CD4-positive, alpha-beta memory T cell (primary cell): ENCODE data around the gene SRD5A1. TPM values are rescaled to one million over a fixed set of nuclear protein-coding genes. Genes with fewer than 3 reads are reported as not detected.

Experiments
- CTCF ChIA-PET: fragments of 350-600 bp; sonication (Branson Sonifier 250); formaldehyde crosslinking; loops from one replicate; lab custom pipeline; 2021; ENCODE audit warnings: inconsistent platforms; ENCODE audit not compliant: partially characterized antibody; lab: Charles Lee
- POLR2A ChIA-PET: fragments of 350-600 bp; sonication (Branson Sonifier 250); formaldehyde crosslinking; loops from one replicate; lab custom pipeline; 2021; ENCODE audit not compliant: partially characterized antibody; lab: Charles Lee
- DNase-seq, 5 donors: peaks; one replicate each; pipeline versions ENCODE4 v3.0.0 to v3.0.0-alpha.2; 2020 to 2022; ENCODE audit warnings: mixed read lengths in 1 of 5
- H3K27ac ChIP-seq: one replicate; pipeline ENCODE4 v1.7.0; 2013; ENCODE audit warnings: low read depth, low read length
- H3K27me3 ChIP-seq: 2 replicates; pipeline ENCODE4 v1.7.0; 2013; ENCODE audit warnings: mild to moderate bottlenecking, low read length, moderate library complexity; ENCODE audit not compliant: insufficient read depth
- H3K36me3 ChIP-seq: 2 replicates; pipeline ENCODE4 v1.7.0; 2013; ENCODE audit warnings: mild to moderate bottlenecking, low read length, moderate library complexity; ENCODE audit not compliant: insufficient read depth
- H3K4me1 ChIP-seq: 2 replicates; pipeline ENCODE4 v1.7.0; 2013; ENCODE audit warnings: mild to moderate bottlenecking, low read length, moderate library complexity; ENCODE audit not compliant: insufficient read depth
- H3K4me3 ChIP-seq, 2 donors: one replicate each; pipeline ENCODE4 v1.7.0; 2013; ENCODE audit warnings: low read length in 2 of 2, mild to moderate bottlenecking in 1 of 2
- H3K9me3 ChIP-seq, 2 donors: one replicate each; pipeline ENCODE4 v1.7.0; 2013; ENCODE audit warnings: low read length in 2 of 2, control low read depth in 1 of 2; ENCODE audit not compliant: control insufficient read depth in 1 of 2
- H3K27ac Mint-ChIP-seq, 7 donors: one replicate each; pipeline ENCODE4 v1.8.0; 2020 to 2021; ENCODE audit warnings: mixed read lengths in 7 of 7, mild to moderate bottlenecking in 6 of 7, inconsistent platforms in 3 of 7, moderate library complexity in 3 of 7
- H3K27me3 Mint-ChIP-seq, 2 donors: one replicate each; pipeline ENCODE4 v1.8.0; 2020 to 2021; ENCODE audit warnings: mixed read lengths in 2 of 2
- H3K36me3 Mint-ChIP-seq, 2 donors: one replicate each; pipeline ENCODE4 v1.8.0; 2020 to 2021; ENCODE audit warnings: mixed read lengths in 2 of 2, inconsistent platforms in 1 of 2, mild to moderate bottlenecking in 1 of 2
- H3K4me1 Mint-ChIP-seq, 4 donors: one replicate each; pipeline ENCODE4 v1.8.0; 2020 to 2021; ENCODE audit warnings: mixed read lengths in 4 of 4, mild to moderate bottlenecking in 1 of 4
- H3K4me3 Mint-ChIP-seq, 8 donors: one replicate each; pipeline ENCODE4 v1.8.0; 2020 to 2021; ENCODE audit warnings: mixed read lengths in 8 of 8, mild to moderate bottlenecking in 7 of 8, moderate library complexity in 6 of 8, inconsistent platforms in 3 of 8
- H3K9me3 Mint-ChIP-seq, 8 donors: one replicate each; pipeline ENCODE4 v1.8.0; 2020 to 2021; ENCODE audit warnings: mixed read lengths in 8 of 8, mild to moderate bottlenecking in 5 of 8, inconsistent platforms in 3 of 8, moderate library complexity in 1 of 8
- intact Hi-C: fragments of 100-400 bp; cut with micrococcal nuclease; formaldehyde crosslinking; loops from one replicate; pipeline ENCODE4 v1.15.1; 2023
- polyA plus RNA-seq, 2 donors: library from polyadenylated mRNA; unstranded; fragments of 300-500 nt; fragmentation: Illumina TruSeq; gene quantifications; one replicate each; pipeline ENCODE4 v1.2.3, GENCODE V29; 2021
- total RNA-seq, 2 experiments: library from RNA; stranded (reverse); gene quantifications; one replicate each; pipeline ENCODE4 v1.2.3, GENCODE V29; 2021

SRD5A1 gene
- total RNA-seq (1 to 10 TPM; 7.8 to 9.2 TPM), polyA plus RNA-seq (10 to 100 TPM in 1 of 2 donors, 1 to 10 TPM in 1; 5.4 to 11.2 TPM)

GRCh38 chr5:6632888-6633468 lies at the start of gene SRD5A1, which contains the start of gene NSUN2:
TSS of gene SRD5A1 (plus strand) at chr5:6633440. CDS start at chr5:6633577, 137 bp downstream.
TSS of gene NSUN2 (minus strand) at chr5:6633044. CDS start at chr5:6632979, 65 bp downstream.
- peak within 1 kb of the TSS; percentile 92 to 99 (median 99) for H3K27ac Mint-ChIP-seq
- POLR2A ChIA-PET = interaction anchor here (0.7 to 3.7 kb wide), 19 partner anchors 9 to 1236 kb away, joined by 3 to 29 read pairs (median 4); partner anchors contain the start of genes CFAP90, FASTKD3, ICE1 and MED10
- Histone ChIP-seq H3K27me3 (no peaks in the 10 kb centered on the region), H3K9me3 (no peaks in the 10 kb centered on the region), H3K4me3 (peak within 1 kb of the TSS; percentile 66 to 94), H3K27ac (peak within 1 kb of the TSS; percentile 87), H3K36me3 (peaks cover 30% of the 10 kb centered on the region), H3K4me1 (peaks cover 36% of the 10 kb centered on the region)
- CTCF ChIA-PET = interaction anchor here (0.7 to 6.3 kb wide), 13 partner anchors 10 to 1211 kb away, joined by 3 to 35 read pairs (median 3); partner anchors contain the start of genes MED10 and TENT4A
- DNase-seq = peak; percentile 92 to 98 (median 95)
- no peaks in the 10 kb centered on the region for H3K9me3 Mint-ChIP-seq
- peaks cover 30 to 60% (median 39%) of the 10 kb centered on the region in 4 donors for H3K4me1 Mint-ChIP-seq
- H3K27me3 Mint-ChIP-seq = no peaks in the 10 kb centered on the region
- intact Hi-C loops = loop anchor here (1.0 kb wide), 6 partner anchors 80 to 1236 kb away; partner anchors contain the start of genes FASTKD3, ICE1, MED10 and MTRR
- H3K4me3 Mint-ChIP-seq = peak within 1 kb of the TSS; percentile 84 to 99 (median 93)
- H3K36me3 Mint-ChIP-seq = peaks cover 27 to 41% of the 10 kb centered on the region in 2 donors

DNA sequence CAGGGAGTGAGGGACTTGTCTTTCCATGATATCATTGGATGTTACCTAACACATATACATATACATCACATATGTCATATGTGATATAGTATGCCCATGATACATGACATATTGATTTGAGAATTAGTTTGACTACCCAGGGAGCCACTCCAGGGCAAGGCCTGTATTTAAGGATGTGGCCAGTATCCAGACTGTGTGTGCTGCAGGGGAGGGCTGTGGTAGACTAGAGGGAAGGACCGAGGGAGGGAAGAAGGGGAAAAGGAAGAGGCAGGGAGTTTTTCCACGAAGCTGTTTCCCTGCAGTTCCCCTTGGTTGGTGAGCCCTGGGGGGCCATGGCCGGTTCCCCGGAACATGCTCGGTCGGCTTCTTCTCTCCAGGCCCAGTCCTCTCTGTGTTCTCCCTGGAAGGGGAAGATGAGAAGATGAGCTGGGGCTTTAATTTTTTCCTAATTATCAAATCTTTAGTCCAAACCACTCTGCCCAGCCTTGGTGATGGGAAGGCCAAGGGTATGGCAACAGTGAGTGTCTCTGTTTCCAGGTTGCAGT lies 49.1 kb upstream of the SRD5A1 start:
- Histone ChIP-seq H3K4me1 (no peaks in the 10 kb centered on the region), H3K9me3 (no peaks in the 10 kb centered on the region), H3K4me3 (no peak overlapping the region), H3K27me3 (peaks cover 8% of the 10 kb centered on the region), H3K36me3 (no peaks in the 10 kb centered on the region), H3K27ac (no peak overlapping the region)
- peaks cover 0 to 5% (median 3%) of the 10 kb centered on the region in 4 donors for H3K4me1 Mint-ChIP-seq
- intact Hi-C loops = no loop called here
- H3K4me3 Mint-ChIP-seq = peak overlapping the region in 2 of 8 donors; percentile 70 to 76
- ChIA-PET CTCF (no interaction called here), POLR2A (no interaction called here)
- H3K36me3 Mint-ChIP-seq = no peaks in the 10 kb centered on the region
- no peak overlapping the region for H3K27ac Mint-ChIP-seq
- no peak for DNase-seq
- peaks cover 37 to 39% of the 10 kb centered on the region in 2 donors for H3K27me3 Mint-ChIP-seq
- no peaks in the 10 kb centered on the region for H3K9me3 Mint-ChIP-seq

DNA sequence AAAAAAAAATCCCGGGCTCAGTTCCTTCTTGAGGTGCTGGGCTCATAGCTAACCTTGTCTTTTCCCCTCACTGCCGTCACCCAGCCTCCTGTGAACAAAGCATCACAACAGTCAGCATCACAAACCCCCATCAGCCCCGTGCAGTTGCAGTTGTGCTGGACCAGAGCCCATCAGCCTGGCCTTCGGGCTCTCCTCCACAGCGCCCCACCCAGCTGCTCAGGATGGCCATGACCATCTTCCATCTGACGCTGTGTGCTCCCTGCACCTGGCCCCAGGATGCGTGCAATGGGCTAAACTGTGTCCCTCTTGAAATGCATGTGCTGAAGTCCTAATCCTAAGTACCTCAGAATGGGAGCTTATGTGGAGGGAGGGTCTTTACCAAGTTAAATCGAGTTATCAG lies 48.5 kb upstream of the SRD5A1 start:
- peaks cover 8% of the 10 kb centered on the region for H3K27me3 ChIP-seq
- intact Hi-C loops = no loop called here

DNA sequence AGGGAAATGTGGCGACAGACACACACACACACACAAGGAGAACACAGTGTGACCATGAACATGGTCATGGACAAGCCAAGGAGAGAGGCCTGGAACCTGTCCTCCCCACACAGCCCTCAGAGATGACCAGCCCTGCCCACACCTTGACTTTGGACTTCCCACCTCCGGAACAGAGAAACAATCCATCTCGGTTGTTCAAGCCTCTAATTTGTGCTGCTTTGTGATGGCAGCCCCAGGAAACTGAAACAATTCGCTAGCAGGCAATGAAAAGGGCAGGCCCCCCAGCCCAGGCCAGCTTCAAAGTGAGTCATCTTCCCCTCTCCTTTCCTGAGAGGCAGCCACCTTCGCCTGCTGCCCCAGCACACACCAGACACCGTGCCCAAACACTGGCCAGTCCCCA lies 48.1 kb upstream of the SRD5A1 start:
- Histone ChIP-seq H3K4me1 (no peaks in the 10 kb centered on the region), H3K9me3 (no peaks in the 10 kb centered on the region), H3K36me3 (no peaks in the 10 kb centered on the region), H3K27me3 (peaks cover 8% of the 10 kb centered on the region), H3K27ac (no peak overlapping the region), H3K4me3 (no peak overlapping the region)
- Mint-ChIP-seq H3K27ac (no peak overlapping the region), H3K36me3 (no peaks in the 10 kb centered on the region), H3K9me3 (no peaks in the 10 kb centered on the region), H3K4me1 (peaks cover 0 to 5% (median 3%) of the 10 kb centered on the region in 4 donors), H3K27me3 (peaks cover 30 to 38% of the 10 kb centered on the region in 2 donors), H3K4me3 (no peak overlapping the region)
- ChIA-PET POLR2A (no interaction called here), CTCF (no interaction called here)
- intact Hi-C loops = no loop called here
- DNase-seq = no peak

More for the DNA sequence above, 48.5 kb upstream of the SRD5A1 start:
- H3K36me3 ChIP-seq = no peaks in the 10 kb centered on the region
- H3K27me3 Mint-ChIP-seq = peaks cover 34 to 38% of the 10 kb centered on the region in 2 donors
- ChIA-PET POLR2A (no interaction called here), CTCF (no interaction called here)
- no peaks in the 10 kb centered on the region for H3K4me1 ChIP-seq
- H3K4me1 Mint-ChIP-seq = peaks cover 0 to 5% (median 3%) of the 10 kb centered on the region in 4 donors
- no peak overlapping the region for H3K27ac Mint-ChIP-seq
- H3K27ac ChIP-seq = no peak overlapping the region
- H3K9me3 ChIP-seq = no peaks in the 10 kb centered on the region
- no peak overlapping the region for H3K4me3 ChIP-seq
- DNase-seq = no peak
- H3K36me3 Mint-ChIP-seq = no peaks in the 10 kb centered on the region
- H3K9me3 Mint-ChIP-seq = no peaks in the 10 kb centered on the region
- no peak overlapping the region for H3K4me3 Mint-ChIP-seq

GRCh38 chr5:6585939-6586646 lies 47.1 kb upstream of the SRD5A1 start:
- Mint-ChIP-seq H3K4me1 (peaks cover 0 to 5% (median 3%) of the 10 kb centered on the region in 4 donors), H3K27ac (no peak overlapping the region), H3K27me3 (peaks cover 25 to 35% of the 10 kb centered on the region in 2 donors), H3K9me3 (no peaks in the 10 kb centered on the region), H3K4me3 (no peak overlapping the region), H3K36me3 (no peaks in the 10 kb centered on the region)
- Histone ChIP-seq H3K27ac (no peak overlapping the region), H3K27me3 (peaks cover 4% of the 10 kb centered on the region), H3K4me1 (no peaks in the 10 kb centered on the region), H3K9me3 (no peaks in the 10 kb centered on the region), H3K36me3 (no peaks in the 10 kb centered on the region), H3K4me3 (no peak overlapping the region)
- intact Hi-C loops = no loop called here
- ChIA-PET CTCF (no interaction called here), POLR2A (no interaction called here)
- no peak for DNase-seq

DNA sequence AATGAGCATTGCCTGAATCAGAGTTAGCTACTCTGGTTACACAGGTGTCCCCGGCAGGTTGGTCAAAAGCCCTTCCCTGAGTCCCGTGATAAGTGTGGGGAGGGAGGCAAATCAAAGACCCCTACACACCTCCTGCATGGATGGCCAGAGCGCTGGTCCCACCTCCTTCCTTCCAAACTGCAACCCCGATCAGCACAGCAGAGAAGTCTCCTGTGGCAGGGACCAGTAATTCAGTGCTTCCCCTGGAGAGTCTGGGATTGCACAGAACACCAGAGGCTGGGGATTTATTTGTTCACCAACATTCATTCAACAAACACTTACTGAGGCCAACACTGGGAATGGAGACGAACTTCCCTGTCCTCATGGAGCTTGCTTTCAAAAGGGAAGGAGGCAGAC lies 46.6 kb upstream of the SRD5A1 start:
- H3K9me3 Mint-ChIP-seq = no peaks in the 10 kb centered on the region
- intact Hi-C loops = no loop called here
- ChIA-PET CTCF (interaction anchor here (1.1 kb wide), 1 partner anchor 13 kb away, joined by 3 read pairs; no protein-coding TSS in a partner anchor), POLR2A (no interaction called here)
- Histone ChIP-seq H3K4me1 (no peaks in the 10 kb centered on the region), H3K4me3 (no peak overlapping the region), H3K9me3 (no peaks in the 10 kb centered on the region), H3K27me3 (no peaks in the 10 kb centered on the region), H3K36me3 (no peaks in the 10 kb centered on the region), H3K27ac (no peak overlapping the region)
- H3K27ac Mint-ChIP-seq = no peak overlapping the region
- DNase-seq = no peak
- no peaks in the 10 kb centered on the region for H3K36me3 Mint-ChIP-seq
- peaks cover 0 to 5% (median 3%) of the 10 kb centered on the region in 4 donors for H3K4me1 Mint-ChIP-seq
- H3K4me3 Mint-ChIP-seq = no peak overlapping the region
- H3K27me3 Mint-ChIP-seq = peaks cover 24 to 34% of the 10 kb centered on the region in 2 donors

GRCh38 chr5:6587171-6587570 lies 46.1 kb upstream of the SRD5A1 start:
- H3K4me3 ChIP-seq = no peak overlapping the region
- CTCF ChIA-PET = interaction anchor here (1.1 kb wide), 2 partner anchors 10 to 12 kb away, joined by 3 read pairs; no protein-coding TSS in a partner anchor
- Mint-ChIP-seq H3K27ac (no peak overlapping the region), H3K27me3 (peaks cover 18 to 30% of the 10 kb centered on the region in 2 donors), H3K9me3 (no peaks in the 10 kb centered on the region), H3K36me3 (no peaks in the 10 kb centered on the region), H3K4me3 (no peak overlapping the region), H3K4me1 (peaks cover 0 to 5% (median 3%) of the 10 kb centered on the region in 4 donors)
- no peaks in the 10 kb centered on the region for H3K27me3 ChIP-seq
- DNase-seq = no peak
- no peak overlapping the region for H3K27ac ChIP-seq
- H3K9me3 ChIP-seq = no peaks in the 10 kb centered on the region
- no peaks in the 10 kb centered on the region for H3K36me3 ChIP-seq
- POLR2A ChIA-PET = no interaction called here
- H3K4me1 ChIP-seq = no peaks in the 10 kb centered on the region
- intact Hi-C loops = no loop called here
